NB4 (cell line): ENCODE measurements around the gene FGF11.

Experiments used
- CTCF ChIP-seq: IDR thresholded peaks from one replicate; pipeline ENCODE4 v1.5.1; 2012; ENCODE audit warnings: low read depth, low read length
- POLR2A ChIP-seq: IDR thresholded peaks from 2 replicates; pipeline ENCODE4 v1.6.1; 2011; ENCODE audit warnings: mild to moderate bottlenecking; ENCODE audit not compliant: insufficient read length; ENCODE audit errors: extremely low read depth

DNA sequence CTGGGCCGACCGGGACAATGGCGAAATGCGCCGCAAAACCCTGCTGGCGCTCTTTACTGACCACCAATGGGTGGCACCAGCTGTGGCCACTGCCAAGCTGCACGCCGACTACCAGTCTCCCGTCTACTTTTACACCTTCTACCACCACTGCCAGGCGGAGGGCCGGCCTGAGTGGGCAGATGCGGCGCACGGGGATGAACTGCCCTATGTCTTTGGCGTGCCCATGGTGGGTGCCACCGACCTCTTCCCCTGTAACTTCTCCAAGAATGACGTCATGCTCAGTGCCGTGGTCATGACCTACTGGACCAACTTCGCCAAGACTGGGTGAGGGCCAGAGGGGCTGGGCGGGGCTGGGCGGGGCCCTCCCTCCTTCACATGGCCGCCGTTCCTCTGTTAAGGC lies 23.5 kb upstream of the FGF11 start:
- no peak for TF ChIP-seq CTCF
- TF ChIP-seq POLR2A, result no peak
